HEK293 (cell line): ENCODE data around the gene FBXO27.

Experiments used
- CTCF ChIA-PET: fragments of 350-600 bp; formaldehyde crosslinking; extraction: SDS; loops from one replicate; lab custom pipeline; 2021; ENCODE audit warnings: antibody characterized with exemption; lab: Yijun Ruan, JAX
- POLR2A ChIA-PET: fragments of 300-600 bp; formaldehyde crosslinking; extraction: SDS; loops from one replicate; lab custom pipeline; 2020; ENCODE audit warnings: antibody characterized with exemption, inconsistent platforms; lab: Yijun Ruan, JAX
- H3K27ac ChIP-seq: fragments of 200-500 bp; sonication (Bioruptor generic); 2 replicates; pipeline ENCODE4 v1.5.1; 2014; ENCODE audit warnings: low read depth, low read length, control low read depth, inconsistent platforms; ENCODE audit errors: extremely low read depth
- H3K36me3 ChIP-seq, 2 experiments: fragments of 200-500 bp in 1 of 2; sonication (Bioruptor generic) in 1 of 2; 1 replicate in 1 of 2; 2 replicates in 1 of 2; pipeline ENCODE4 v1.5.1; 2014 to 2017; ENCODE audit warnings: inconsistent platforms in 2 of 2, low read length in 2 of 2; ENCODE audit not compliant: control insufficient read depth in 2 of 2, insufficient read depth in 1 of 2
- H3K4me1 ChIP-seq: fragments of 200-500 bp; sonication (Bioruptor generic); 2 replicates; pipeline ENCODE4 v1.5.1; 2014; ENCODE audit warnings: mild to moderate bottlenecking, low read length, inconsistent platforms; ENCODE audit not compliant: control insufficient read depth, insufficient read depth
- H3K4me3 ChIP-seq: 2 replicates; pipeline ENCODE4 v1.5.1; 2011; ENCODE audit warnings: low read depth, mild to moderate bottlenecking, control low read depth, low read length, moderate library complexity
- H3K9me3 ChIP-seq: fragments of 200-500 bp; sonication (Bioruptor generic); 2 replicates; pipeline ENCODE4 v1.5.1; 2014; ENCODE audit warnings: low read depth, low read length, inconsistent platforms; ENCODE audit not compliant: control insufficient read depth, insufficient read depth
- ZBTB17 ChIP-seq: fragments of 450-650 bp; formaldehyde crosslinking; IDR thresholded peaks from 2 replicates; pipeline ENCODE4 v1.5.1; 2016; ENCODE audit warnings: missing biosample characterization, missing genetic modification characterization
- ZNF155 ChIP-seq: fragments of 450-650 bp; formaldehyde crosslinking; IDR thresholded peaks from 2 replicates; pipeline ENCODE4 v1.5.1; 2016; ENCODE audit warnings: missing biosample characterization, missing genetic modification characterization
- ZNF223 ChIP-seq: fragments of 450-650 bp; formaldehyde crosslinking; IDR thresholded peaks from 2 replicates; pipeline ENCODE4 v1.5.1; 2016; ENCODE audit warnings: missing biosample characterization, missing genetic modification characterization
- ZNF416 ChIP-seq: fragments of 450-650 bp; formaldehyde crosslinking; IDR thresholded peaks from 2 replicates; pipeline ENCODE4 v1.5.1; 2016; ENCODE audit warnings: missing biosample characterization, missing genetic modification characterization
- TF ChIP-seq, protein P1 (sequence below): fragments of 450-650 bp; formaldehyde crosslinking; IDR thresholded peaks from 2 replicates; pipeline ENCODE4 v1.5.1; 2016; ENCODE audit warnings: missing biosample characterization, missing genetic modification characterization
- TF ChIP-seq, protein P2 (sequence below): fragments of 450-650 bp; formaldehyde crosslinking; IDR thresholded peaks from 2 replicates; pipeline ENCODE4 v1.5.1; 2016; ENCODE audit warnings: missing biosample characterization, missing genetic modification characterization
- TF ChIP-seq, protein P3 (sequence below): fragments of 450-650 bp; formaldehyde crosslinking; IDR thresholded peaks from 2 replicates; pipeline ENCODE4 v1.5.1; 2016; ENCODE audit warnings: missing biosample characterization, missing genetic modification characterization
- TF ChIP-seq, protein P4 (sequence below): fragments of 450-650 bp; formaldehyde crosslinking; IDR thresholded peaks from 2 replicates; pipeline ENCODE4 v1.5.1; 2017; ENCODE audit warnings: missing biosample characterization, mild to moderate bottlenecking, missing genetic modification characterization, moderate library complexity
- TF ChIP-seq, protein P5 (sequence below): fragments of 450-650 bp; formaldehyde crosslinking; IDR thresholded peaks from 2 replicates; pipeline ENCODE4 v1.5.1; 2017; ENCODE audit warnings: missing biosample characterization, missing genetic modification characterization

Gene FBXO27

DNA sequence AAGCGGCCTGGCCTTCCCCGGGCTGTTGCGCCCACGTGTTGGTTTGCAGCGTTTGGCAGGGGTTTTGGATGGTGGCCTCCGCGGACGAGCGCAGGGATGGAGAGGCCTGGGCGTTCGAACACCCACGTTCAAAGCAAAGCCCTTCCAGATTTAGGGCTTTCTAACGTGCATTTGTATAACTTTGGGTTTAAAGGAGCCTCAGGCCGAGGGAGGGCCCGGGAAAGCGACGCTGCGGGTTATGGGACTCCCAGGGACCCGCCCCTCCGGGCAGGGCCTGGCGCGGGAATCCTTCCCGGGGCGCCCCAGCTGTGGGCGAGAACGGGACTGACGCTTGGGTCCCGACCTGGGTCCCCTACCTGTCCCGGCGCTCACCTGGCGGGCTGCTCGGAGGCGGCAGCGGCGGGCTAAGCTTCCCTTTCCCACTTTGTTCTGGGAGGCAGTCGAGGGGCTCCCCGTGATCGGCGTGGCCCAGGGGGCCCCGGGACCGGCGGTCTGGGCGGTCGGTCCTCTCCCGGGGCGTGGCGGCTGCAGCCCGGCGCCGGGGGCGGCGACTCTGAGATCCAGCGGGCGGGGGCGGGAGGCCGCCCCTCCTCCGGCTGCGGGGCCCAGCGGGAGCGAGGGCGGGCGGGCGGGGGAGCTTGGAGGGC lies 57.0 kb downstream of the FBXO27 start, which contains the start of gene FBXO17 (continued):
- TF ChIP-seq, protein P1, sequence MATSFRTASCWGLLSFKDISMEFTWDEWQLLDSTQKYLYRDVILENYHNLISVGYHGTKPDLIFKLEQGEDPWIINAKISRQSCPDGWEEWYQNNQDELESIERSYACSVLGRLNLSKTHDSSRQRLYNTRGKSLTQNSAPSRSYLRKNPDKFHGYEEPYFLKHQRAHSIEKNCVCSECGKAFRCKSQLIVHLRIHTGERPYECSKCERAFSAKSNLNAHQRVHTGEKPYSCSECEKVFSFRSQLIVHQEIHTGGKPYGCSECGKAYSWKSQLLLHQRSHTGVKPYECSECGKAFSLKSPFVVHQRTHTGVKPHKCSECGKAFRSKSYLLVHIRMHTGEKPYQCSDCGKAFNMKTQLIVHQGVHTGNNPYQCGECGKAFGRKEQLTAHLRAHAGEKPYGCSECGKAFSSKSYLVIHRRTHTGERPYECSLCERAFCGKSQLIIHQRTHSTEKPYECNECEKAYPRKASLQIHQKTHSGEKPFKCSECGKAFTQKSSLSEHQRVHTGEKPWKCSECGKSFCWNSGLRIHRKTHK (tag by site-specific recombination) = no peak

DNA sequence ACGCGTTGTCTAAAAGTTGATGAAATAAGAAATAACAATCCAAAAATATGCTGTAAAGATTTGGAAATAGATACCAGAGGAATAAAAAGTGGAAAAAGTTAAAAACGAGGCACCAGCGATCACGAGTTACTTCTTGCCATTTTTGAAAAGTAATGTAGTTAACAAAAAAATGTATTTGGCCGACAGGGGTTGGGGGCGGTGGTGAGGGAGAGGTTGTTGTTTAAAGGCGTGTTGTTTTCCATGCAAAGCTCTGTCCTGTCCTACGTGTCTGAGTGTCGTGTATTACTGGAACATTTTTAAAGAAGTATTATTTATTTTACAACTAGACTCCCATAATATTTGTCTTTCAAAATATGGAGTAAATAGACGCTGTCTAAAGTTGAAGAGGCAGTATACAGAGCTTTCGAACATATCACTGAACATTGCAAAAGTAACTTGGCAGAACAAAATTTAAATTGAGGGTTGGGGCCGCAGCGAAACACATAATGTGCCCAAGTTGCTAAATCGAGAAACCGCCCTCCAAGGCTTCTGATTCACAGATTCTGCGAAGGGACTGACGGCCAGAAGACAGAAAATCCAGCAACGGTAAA lies 57.6 kb downstream of the FBXO27 start:
- 0 out of 2 replicates have a peak, but pooled peaks have one; percentile 23 for TF ChIP-seq ZNF155
- TF ChIP-seq, protein P2, sequence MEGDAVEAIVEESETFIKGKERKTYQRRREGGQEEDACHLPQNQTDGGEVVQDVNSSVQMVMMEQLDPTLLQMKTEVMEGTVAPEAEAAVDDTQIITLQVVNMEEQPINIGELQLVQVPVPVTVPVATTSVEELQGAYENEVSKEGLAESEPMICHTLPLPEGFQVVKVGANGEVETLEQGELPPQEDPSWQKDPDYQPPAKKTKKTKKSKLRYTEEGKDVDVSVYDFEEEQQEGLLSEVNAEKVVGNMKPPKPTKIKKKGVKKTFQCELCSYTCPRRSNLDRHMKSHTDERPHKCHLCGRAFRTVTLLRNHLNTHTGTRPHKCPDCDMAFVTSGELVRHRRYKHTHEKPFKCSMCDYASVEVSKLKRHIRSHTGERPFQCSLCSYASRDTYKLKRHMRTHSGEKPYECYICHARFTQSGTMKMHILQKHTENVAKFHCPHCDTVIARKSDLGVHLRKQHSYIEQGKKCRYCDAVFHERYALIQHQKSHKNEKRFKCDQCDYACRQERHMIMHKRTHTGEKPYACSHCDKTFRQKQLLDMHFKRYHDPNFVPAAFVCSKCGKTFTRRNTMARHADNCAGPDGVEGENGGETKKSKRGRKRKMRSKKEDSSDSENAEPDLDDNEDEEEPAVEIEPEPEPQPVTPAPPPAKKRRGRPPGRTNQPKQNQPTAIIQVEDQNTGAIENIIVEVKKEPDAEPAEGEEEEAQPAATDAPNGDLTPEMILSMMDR (tag by site-specific recombination) = peak; percentile 68
- 0 out of 2 replicates have a peak, but pooled peaks have one; percentile 86 for TF ChIP-seq ZBTB17 (tag by site-specific recombination)
- TF ChIP-seq, protein P3, sequence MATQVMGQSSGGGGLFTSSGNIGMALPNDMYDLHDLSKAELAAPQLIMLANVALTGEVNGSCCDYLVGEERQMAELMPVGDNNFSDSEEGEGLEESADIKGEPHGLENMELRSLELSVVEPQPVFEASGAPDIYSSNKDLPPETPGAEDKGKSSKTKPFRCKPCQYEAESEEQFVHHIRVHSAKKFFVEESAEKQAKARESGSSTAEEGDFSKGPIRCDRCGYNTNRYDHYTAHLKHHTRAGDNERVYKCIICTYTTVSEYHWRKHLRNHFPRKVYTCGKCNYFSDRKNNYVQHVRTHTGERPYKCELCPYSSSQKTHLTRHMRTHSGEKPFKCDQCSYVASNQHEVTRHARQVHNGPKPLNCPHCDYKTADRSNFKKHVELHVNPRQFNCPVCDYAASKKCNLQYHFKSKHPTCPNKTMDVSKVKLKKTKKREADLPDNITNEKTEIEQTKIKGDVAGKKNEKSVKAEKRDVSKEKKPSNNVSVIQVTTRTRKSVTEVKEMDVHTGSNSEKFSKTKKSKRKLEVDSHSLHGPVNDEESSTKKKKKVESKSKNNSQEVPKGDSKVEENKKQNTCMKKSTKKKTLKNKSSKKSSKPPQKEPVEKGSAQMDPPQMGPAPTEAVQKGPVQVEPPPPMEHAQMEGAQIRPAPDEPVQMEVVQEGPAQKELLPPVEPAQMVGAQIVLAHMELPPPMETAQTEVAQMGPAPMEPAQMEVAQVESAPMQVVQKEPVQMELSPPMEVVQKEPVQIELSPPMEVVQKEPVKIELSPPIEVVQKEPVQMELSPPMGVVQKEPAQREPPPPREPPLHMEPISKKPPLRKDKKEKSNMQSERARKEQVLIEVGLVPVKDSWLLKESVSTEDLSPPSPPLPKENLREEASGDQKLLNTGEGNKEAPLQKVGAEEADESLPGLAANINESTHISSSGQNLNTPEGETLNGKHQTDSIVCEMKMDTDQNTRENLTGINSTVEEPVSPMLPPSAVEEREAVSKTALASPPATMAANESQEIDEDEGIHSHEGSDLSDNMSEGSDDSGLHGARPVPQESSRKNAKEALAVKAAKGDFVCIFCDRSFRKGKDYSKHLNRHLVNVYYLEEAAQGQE = 0 out of 2 replicates have a peak, but pooled peaks have one; percentile 9
- TF ChIP-seq, protein P4, sequence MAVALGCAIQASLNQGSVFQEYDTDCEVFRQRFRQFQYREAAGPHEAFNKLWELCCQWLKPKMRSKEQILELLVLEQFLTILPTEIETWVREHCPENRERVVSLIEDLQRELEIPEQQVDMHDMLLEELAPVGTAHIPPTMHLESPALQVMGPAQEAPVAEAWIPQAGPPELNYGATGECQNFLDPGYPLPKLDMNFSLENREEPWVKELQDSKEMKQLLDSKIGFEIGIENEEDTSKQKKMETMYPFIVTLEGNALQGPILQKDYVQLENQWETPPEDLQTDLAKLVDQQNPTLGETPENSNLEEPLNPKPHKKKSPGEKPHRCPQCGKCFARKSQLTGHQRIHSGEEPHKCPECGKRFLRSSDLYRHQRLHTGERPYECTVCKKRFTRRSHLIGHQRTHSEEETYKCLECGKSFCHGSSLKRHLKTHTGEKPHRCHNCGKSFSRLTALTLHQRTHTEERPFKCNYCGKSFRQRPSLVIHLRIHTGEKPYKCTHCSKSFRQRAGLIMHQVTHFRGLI = no peak
- TF ChIP-seq, protein P5, sequence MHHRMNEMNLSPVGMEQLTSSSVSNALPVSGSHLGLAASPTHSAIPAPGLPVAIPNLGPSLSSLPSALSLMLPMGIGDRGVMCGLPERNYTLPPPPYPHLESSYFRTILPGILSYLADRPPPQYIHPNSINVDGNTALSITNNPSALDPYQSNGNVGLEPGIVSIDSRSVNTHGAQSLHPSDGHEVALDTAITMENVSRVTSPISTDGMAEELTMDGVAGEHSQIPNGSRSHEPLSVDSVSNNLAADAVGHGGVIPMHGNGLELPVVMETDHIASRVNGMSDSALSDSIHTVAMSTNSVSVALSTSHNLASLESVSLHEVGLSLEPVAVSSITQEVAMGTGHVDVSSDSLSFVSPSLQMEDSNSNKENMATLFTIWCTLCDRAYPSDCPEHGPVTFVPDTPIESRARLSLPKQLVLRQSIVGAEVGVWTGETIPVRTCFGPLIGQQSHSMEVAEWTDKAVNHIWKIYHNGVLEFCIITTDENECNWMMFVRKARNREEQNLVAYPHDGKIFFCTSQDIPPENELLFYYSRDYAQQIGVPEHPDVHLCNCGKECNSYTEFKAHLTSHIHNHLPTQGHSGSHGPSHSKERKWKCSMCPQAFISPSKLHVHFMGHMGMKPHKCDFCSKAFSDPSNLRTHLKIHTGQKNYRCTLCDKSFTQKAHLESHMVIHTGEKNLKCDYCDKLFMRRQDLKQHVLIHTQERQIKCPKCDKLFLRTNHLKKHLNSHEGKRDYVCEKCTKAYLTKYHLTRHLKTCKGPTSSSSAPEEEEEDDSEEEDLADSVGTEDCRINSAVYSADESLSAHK (tag by site-specific recombination) = peak; percentile 98
- no peak for TF ChIP-seq ZNF416 (tag by site-specific recombination)
- TF ChIP-seq ZNF223 (tag by site-specific recombination) = 0 out of 2 replicates have a peak, but pooled peaks have one; percentile 31
- Histone ChIP-seq H3K9me3 (no peaks in the 10 kb centered on the region), H3K4me3 (peak overlapping the region; percentile 65), H3K4me1 (peaks cover 32% of the 10 kb centered on the region), H3K27ac (peak overlapping the region; percentile 96), H3K36me3 (peaks cover 12 to 34% of the 10 kb centered on the region in 2 experiments)
- ChIA-PET POLR2A (interaction anchor here (0.6 to 2.6 kb wide), 13 partner anchors 8 to 737 kb away, joined by 3 to 24 read pairs (median 5); partner anchors contain the start of genes FBXO27, MRPS12, RPS16 and SAMD4B), CTCF (interaction anchor here (0.7 to 5.9 kb wide), 14 partner anchors 9 to 572 kb away, joined by 3 to 62 read pairs (median 4); partner anchors contain the start of genes FAM98C, FBXO27, MRPS12 and SARS2)
